ENCODE data around the gene CPED1. TPM values are rescaled to one million over a fixed set of nuclear protein-coding genes. Genes with fewer than 3 reads are reported as not detected.

CPED1 gene
- total and polyA plus RNA-seq, 10 of the 15 experiments (the other 5 are each of a cell fraction or from before 2014, with no cell fraction given): 0.01 to 0.77 (median 0.10) TPM; not detected in 1

DNA sequence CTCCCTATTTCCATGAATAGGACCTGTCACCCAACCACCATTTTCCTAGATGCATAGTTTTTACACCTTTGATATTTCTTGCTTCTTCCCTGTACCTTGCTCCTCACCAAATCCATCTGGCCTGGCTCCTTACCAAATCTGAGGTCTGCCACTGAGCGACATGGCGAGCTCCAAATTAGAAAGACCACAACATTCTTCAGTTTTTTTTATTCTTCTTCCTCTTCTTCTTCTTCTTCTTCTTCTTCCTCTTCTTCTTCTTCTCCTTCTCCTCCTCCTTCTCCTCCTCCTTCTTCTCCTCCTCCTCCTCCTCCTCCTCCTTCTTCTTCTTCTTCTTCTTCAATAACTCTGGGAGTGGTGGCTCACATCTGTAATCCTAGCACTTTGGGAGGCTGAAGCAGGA is 7.1 kb downstream of the CPED1 start (continued):
- TF ChIP-seq, protein P1, sequence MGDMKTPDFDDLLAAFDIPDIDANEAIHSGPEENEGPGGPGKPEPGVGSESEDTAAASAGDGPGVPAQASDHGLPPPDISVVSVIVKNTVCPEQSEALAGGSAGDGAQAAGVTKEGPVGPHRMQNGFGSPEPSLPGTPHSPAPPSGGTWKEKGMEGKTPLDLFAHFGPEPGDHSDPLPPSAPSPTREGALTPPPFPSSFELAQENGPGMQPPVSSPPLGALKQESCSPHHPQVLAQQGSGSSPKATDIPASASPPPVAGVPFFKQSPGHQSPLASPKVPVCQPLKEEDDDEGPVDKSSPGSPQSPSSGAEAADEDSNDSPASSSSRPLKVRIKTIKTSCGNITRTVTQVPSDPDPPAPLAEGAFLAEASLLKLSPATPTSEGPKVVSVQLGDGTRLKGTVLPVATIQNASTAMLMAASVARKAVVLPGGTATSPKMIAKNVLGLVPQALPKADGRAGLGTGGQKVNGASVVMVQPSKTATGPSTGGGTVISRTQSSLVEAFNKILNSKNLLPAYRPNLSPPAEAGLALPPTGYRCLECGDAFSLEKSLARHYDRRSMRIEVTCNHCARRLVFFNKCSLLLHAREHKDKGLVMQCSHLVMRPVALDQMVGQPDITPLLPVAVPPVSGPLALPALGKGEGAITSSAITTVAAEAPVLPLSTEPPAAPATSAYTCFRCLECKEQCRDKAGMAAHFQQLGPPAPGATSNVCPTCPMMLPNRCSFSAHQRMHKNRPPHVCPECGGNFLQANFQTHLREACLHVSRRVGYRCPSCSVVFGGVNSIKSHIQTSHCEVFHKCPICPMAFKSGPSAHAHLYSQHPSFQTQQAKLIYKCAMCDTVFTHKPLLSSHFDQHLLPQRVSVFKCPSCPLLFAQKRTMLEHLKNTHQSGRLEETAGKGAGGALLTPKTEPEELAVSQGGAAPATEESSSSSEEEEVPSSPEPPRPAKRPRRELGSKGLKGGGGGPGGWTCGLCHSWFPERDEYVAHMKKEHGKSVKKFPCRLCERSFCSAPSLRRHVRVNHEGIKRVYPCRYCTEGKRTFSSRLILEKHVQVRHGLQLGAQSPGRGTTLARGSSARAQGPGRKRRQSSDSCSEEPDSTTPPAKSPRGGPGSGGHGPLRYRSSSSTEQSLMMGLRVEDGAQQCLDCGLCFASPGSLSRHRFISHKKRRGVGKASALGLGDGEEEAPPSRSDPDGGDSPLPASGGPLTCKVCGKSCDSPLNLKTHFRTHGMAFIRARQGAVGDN (IDR thresholded peaks at IDR 0.05): no peak
- TF ChIP-seq, protein P2, sequence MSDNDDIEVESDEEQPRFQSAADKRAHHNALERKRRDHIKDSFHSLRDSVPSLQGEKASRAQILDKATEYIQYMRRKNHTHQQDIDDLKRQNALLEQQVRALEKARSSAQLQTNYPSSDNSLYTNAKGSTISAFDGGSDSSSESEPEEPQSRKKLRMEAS (IDR thresholded peaks at IDR 0.05; ENCODE audit: low read depth, low read length): no peak
- no peak for TF ChIP-seq IKZF1 (conservative IDR thresholded peaks at IDR 0.05)
- TF ChIP-seq, protein P3, sequence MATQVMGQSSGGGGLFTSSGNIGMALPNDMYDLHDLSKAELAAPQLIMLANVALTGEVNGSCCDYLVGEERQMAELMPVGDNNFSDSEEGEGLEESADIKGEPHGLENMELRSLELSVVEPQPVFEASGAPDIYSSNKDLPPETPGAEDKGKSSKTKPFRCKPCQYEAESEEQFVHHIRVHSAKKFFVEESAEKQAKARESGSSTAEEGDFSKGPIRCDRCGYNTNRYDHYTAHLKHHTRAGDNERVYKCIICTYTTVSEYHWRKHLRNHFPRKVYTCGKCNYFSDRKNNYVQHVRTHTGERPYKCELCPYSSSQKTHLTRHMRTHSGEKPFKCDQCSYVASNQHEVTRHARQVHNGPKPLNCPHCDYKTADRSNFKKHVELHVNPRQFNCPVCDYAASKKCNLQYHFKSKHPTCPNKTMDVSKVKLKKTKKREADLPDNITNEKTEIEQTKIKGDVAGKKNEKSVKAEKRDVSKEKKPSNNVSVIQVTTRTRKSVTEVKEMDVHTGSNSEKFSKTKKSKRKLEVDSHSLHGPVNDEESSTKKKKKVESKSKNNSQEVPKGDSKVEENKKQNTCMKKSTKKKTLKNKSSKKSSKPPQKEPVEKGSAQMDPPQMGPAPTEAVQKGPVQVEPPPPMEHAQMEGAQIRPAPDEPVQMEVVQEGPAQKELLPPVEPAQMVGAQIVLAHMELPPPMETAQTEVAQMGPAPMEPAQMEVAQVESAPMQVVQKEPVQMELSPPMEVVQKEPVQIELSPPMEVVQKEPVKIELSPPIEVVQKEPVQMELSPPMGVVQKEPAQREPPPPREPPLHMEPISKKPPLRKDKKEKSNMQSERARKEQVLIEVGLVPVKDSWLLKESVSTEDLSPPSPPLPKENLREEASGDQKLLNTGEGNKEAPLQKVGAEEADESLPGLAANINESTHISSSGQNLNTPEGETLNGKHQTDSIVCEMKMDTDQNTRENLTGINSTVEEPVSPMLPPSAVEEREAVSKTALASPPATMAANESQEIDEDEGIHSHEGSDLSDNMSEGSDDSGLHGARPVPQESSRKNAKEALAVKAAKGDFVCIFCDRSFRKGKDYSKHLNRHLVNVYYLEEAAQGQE (IDR thresholded peaks at IDR 0.05; ENCODE audit: low read depth, low read length): no peak
- no peak for TF ChIP-seq MYB (IDR thresholded peaks at IDR 0.05; ENCODE audit: borderline replicate concordance, low read depth, low read length)
- TF ChIP-seq RUNX3 (IDR thresholded peaks at IDR 0.05; ENCODE audit: low read length): no peak
